Endothelial cell of umbilical vein (primary cell): Measurements from ENCODE around the gene DSC1. TPM values are rescaled to one million over a fixed set of nuclear protein-coding genes. Genes with fewer than 3 reads are reported as not detected.
"Not testable (repeated sequence)": the region's sequence is repeated elsewhere in the genome, so short reads cannot be mapped to it uniquely, and the experiment has no call there.

Source experiments
- BruUV-seq: library from RNA; stranded (reverse); fragments of 400-500 nt; replicated peaks from 2 replicates; lab custom pipeline; 2021; lab: Mats Ljungman, UMichigan
- CTCF ChIA-PET: fragments of 300-600, 350-600 bp; sonication (Branson Sonifier 250); formaldehyde crosslinking; loops from one replicate; lab custom pipeline; 2021; ENCODE audit warnings: antibody characterized with exemption, inconsistent platforms; lab: Charles Lee
- POLR2A ChIA-PET: fragments of 300-600, 350-600 bp; sonication (Branson Sonifier 250); formaldehyde crosslinking; loops from one replicate; lab custom pipeline; 2021; ENCODE audit warnings: antibody characterized with exemption, inconsistent platforms; lab: Charles Lee
- DNase-seq: peaks from one replicate; pipeline ENCODE4 v3.0.0-alpha.2; 2011; ENCODE audit warnings: low read depth, low spot score
- FAIRE-seq: peaks from 2 replicates; lab custom pipeline; 2011; peaks lifted over from hg19 to GRCh38; lab: Jason Lieb, UNC
- H2AFZ ChIP-seq: 2 replicates; pipeline ENCODE4 v1.6.0; 2012; ENCODE audit warnings: low read depth, low read length, control low read depth, inconsistent platforms
- H3K27ac ChIP-seq: 2 replicates; pipeline ENCODE4 v1.5.1; 2011; ENCODE audit warnings: low read depth, mild to moderate bottlenecking, control low read depth, low read length, moderate library complexity; ENCODE audit not compliant: insufficient read depth
- H3K27me3 ChIP-seq, 2 experiments: 2 replicates each; pipeline versions ENCODE4 v1.6.0 to v1.6.1; 2011; ENCODE audit warnings: low read length in 2 of 2, mixed read lengths in 1 of 2; ENCODE audit not compliant: control insufficient read depth in 2 of 2, insufficient read depth in 2 of 2
- H3K36me3 ChIP-seq, 2 experiments: 2 replicates in 1 of 2; 3 replicates in 1 of 2; pipeline ENCODE4 v1.5.1; 2011; ENCODE audit warnings: low read length in 2 of 2, mild to moderate bottlenecking in 1 of 2, moderate library complexity in 1 of 2; ENCODE audit not compliant: control insufficient read depth in 2 of 2, insufficient read depth in 2 of 2; ENCODE audit errors: extremely low read depth in 1 of 2
- H3K4me1 ChIP-seq: 3 replicates; pipeline ENCODE4 v1.5.1; 2011; ENCODE audit warnings: mild to moderate bottlenecking, low read length; ENCODE audit not compliant: control insufficient read depth, insufficient read depth; ENCODE audit errors: extremely low read depth
- H3K4me2 ChIP-seq: 2 replicates; pipeline ENCODE4 v1.6.1; 2011; ENCODE audit warnings: low read length, control low read depth, mixed read lengths; ENCODE audit not compliant: insufficient read depth
- H3K4me3 ChIP-seq, 3 experiments: fragments of 200-600 bp in 1 of 3; sonication (generic), shearing (Covaris generic) in 1 of 3; replicated peaks in 1 of 3; 2 replicates each; pipeline ENCODE4 v1.5.1; 2011 to 2016; ENCODE audit warnings: control low read depth in 3 of 3, low read length in 3 of 3, mild to moderate bottlenecking in 2 of 3, inconsistent platforms in 1 of 3, low read depth in 1 of 3, moderate library complexity in 1 of 3; ENCODE audit not compliant: insufficient read depth in 1 of 3
- H3K79me2 ChIP-seq: 2 replicates; pipeline ENCODE4 v1.6.0; 2012; ENCODE audit warnings: low read length, inconsistent platforms; ENCODE audit not compliant: control insufficient read depth, insufficient read depth
- H3K9ac ChIP-seq: replicated peaks from 2 replicates; pipeline ENCODE3; 2011; ENCODE audit warnings: low read length, control low read depth; ENCODE audit not compliant: insufficient read depth; ENCODE audit errors: extremely low read depth
- H3K9me1 ChIP-seq: replicated peaks from 3 replicates; pipeline ENCODE4 v1.6.0; 2011; ENCODE audit warnings: mild to moderate bottlenecking, low read length; ENCODE audit not compliant: control insufficient read depth, insufficient read depth; ENCODE audit errors: extremely low read depth
- H3K9me3 ChIP-seq: replicated peaks from 2 replicates; pipeline ENCODE4 v1.5.1; 2012; ENCODE audit warnings: low read length, inconsistent platforms; ENCODE audit not compliant: control insufficient read depth, insufficient read depth
- H4K20me1 ChIP-seq: replicated peaks from 2 replicates; pipeline ENCODE3; 2011; ENCODE audit warnings: mild to moderate bottlenecking, low read length; ENCODE audit not compliant: control insufficient read depth, insufficient read depth; ENCODE audit errors: extremely low read depth
- CTCF ChIP-seq, 2 donors: IDR thresholded peaks; 1 replicate in 1 of 2; 2 replicates in 1 of 2; pipeline ENCODE4 v1.5.1; 2011; ENCODE audit warnings: low read length in 2 of 2, mild to moderate bottlenecking in 2 of 2, moderate library complexity in 2 of 2, control low read depth in 1 of 2, inconsistent platforms in 1 of 2, low read depth in 1 of 2; ENCODE audit not compliant: insufficient read depth in 1 of 2; ENCODE audit errors: extremely low read depth in 1 of 2
- EZH2 ChIP-seq: IDR thresholded peaks from 2 replicates; pipeline ENCODE4 v1.6.1; 2012; ENCODE audit warnings: borderline replicate concordance, low read depth, mild to moderate bottlenecking, moderate library complexity, low read length, inconsistent platforms; ENCODE audit not compliant: severe bottlenecking
- FOS ChIP-seq: IDR thresholded peaks from 2 replicates; pipeline ENCODE4 v1.6.1; 2011; ENCODE audit warnings: mild to moderate bottlenecking, low read length, moderate library complexity, borderline replicate concordance; ENCODE audit not compliant: insufficient read depth
- GATA2 ChIP-seq: IDR thresholded peaks from 2 replicates; pipeline ENCODE4 v1.7.0; 2011; ENCODE audit warnings: low read depth, mild to moderate bottlenecking, moderate library complexity, mixed read lengths, low read length; ENCODE audit not compliant: insufficient read length, insufficient read depth
- JUN ChIP-seq: IDR thresholded peaks from 2 replicates; pipeline ENCODE4 v1.6.1; 2011; ENCODE audit warnings: borderline replicate concordance, low read depth; ENCODE audit not compliant: insufficient read length, insufficient read depth
- MAX ChIP-seq: IDR thresholded peaks from 2 replicates; pipeline ENCODE4 v1.6.1; 2011; ENCODE audit not compliant: insufficient read depth, insufficient read length
- MYC ChIP-seq: IDR thresholded peaks from one replicate; pipeline ENCODE4 v1.6.1; 2011; ENCODE audit warnings: mild to moderate bottlenecking, low read depth, low read length
- POLR2A ChIP-seq: IDR thresholded peaks from 2 replicates; pipeline ENCODE4 v1.6.1; 2012; ENCODE audit warnings: low read depth, mild to moderate bottlenecking, control low read depth, low read length
- POLR2AphosphoS5 ChIP-seq: IDR thresholded peaks from 2 replicates; pipeline ENCODE4 v1.6.1; 2012; ENCODE audit warnings: low read depth, mild to moderate bottlenecking, control low read depth, low read length, moderate library complexity; ENCODE audit not compliant: insufficient read depth
- dilution Hi-C: fragments of 300-500 bp; cut with MboI; formaldehyde crosslinking; loops from one replicate; pipeline ENCODE4 v1.15.0; 2019; ENCODE audit warnings: low sequenced_read_pairs; ENCODE audit not compliant: extremely low pct_ligation_motif_present
- intact Hi-C: fragments of 100-400 bp; cut with micrococcal nuclease; formaldehyde crosslinking; loops from one replicate; pipeline ENCODE4 v1.10.0; 2022
- polyA plus RNA-seq, 4 experiments: library from polyadenylated mRNA; depleted of rRNA in 3 of 4; stranded (reverse) in 3 of 4; unstranded in 1 of 4; fragments of >200 nt; gene quantifications; 2 replicates each; pipeline versions ENCODE4 v1.2.1 to v1.2.3, GENCODE V29; 2011 to 2012; ENCODE audit warnings: missing spikeins in 1 of 4
- total RNA-seq: library from RNA; stranded (reverse); gene quantifications from 2 replicates; pipeline ENCODE4 v1.2.3, GENCODE V29; 2021

Gene DSC1
- total and polyA plus RNA-seq, 2 donors (not counting 3 experiments of a cell fraction or from before 2014, with no cell fraction given), result not detected

GRCh38 chr18:31177369-31177768 is 14.7 kb upstream of the DSC1 start:
- CTCF ChIA-PET, H3K9ac ChIP-seq, FAIRE-seq, dilution Hi-C loops, H3K4me2 ChIP-seq, H3K27me3 ChIP-seq, H3K36me3 ChIP-seq, H3K9me1 ChIP-seq, H4K20me1 ChIP-seq, DNase-seq, BruUV-seq, H3K4me1 ChIP-seq, H3K4me3 ChIP-seq, POLR2A ChIA-PET, H3K9me3 ChIP-seq, H3K27ac ChIP-seq, intact Hi-C loops, H3K79me2 ChIP-seq, H2AFZ ChIP-seq: not testable (repeated sequence)

GRCh38 chr18:31176531-31176930 is 13.9 kb upstream of the DSC1 start:
- Histone ChIP-seq H3K9me3 (no peaks in the 10 kb centered on the region), H3K27me3 (no peaks in the 10 kb centered on the region), H3K4me3 (no peak overlapping the region), H3K27ac (no peak overlapping the region), H3K36me3 (no peaks in the 10 kb centered on the region), H3K4me1 (no peaks in the 10 kb centered on the region), H4K20me1 (no peaks in the 10 kb centered on the region), H3K4me2 (no peak overlapping the region), H2AFZ (no peak overlapping the region), H3K9ac (no peak overlapping the region), H3K79me2 (no peaks in the 10 kb centered on the region), H3K9me1 (no peaks in the 10 kb centered on the region)
- BruUV-seq, result no TSS peak
- CTCF ChIA-PET, result no interaction called here
- DNase-seq (no peak), FAIRE-seq (no peak)
- POLR2A ChIA-PET, result no interaction called here
- dilution Hi-C loops (no loop called here), intact Hi-C loops (no loop called here)
- TF ChIP-seq GATA2 (no peak), JUN (no peak), EZH2 (no peak), MAX (no peak), MYC (no peak), POLR2AphosphoS5 (no peak), CTCF (IDR thresholded peaks at IDR 0.05; ENCODE audit: extremely low read depth in 1 of 2, insufficient read depth in 1 of 2, low read depth in 1 of 2, low read length in 2 of 2) (no peak), POLR2A (no peak), FOS (no peak)
